Measurements from ENCODE around the gene GLMP. TPM values are rescaled to one million over a fixed set of nuclear protein-coding genes. Genes with fewer than 3 reads are reported as not detected.
A peak's percentile ranks its signal among the peaks of the same experiment; 100 is the strongest.

GLMP gene
- total and polyA plus RNA-seq, 2 of the 13 experiments (the other 11 are each of a cell fraction or from before 2014, with no cell fraction given) = 44.6 to 75.8 TPM

DNA sequence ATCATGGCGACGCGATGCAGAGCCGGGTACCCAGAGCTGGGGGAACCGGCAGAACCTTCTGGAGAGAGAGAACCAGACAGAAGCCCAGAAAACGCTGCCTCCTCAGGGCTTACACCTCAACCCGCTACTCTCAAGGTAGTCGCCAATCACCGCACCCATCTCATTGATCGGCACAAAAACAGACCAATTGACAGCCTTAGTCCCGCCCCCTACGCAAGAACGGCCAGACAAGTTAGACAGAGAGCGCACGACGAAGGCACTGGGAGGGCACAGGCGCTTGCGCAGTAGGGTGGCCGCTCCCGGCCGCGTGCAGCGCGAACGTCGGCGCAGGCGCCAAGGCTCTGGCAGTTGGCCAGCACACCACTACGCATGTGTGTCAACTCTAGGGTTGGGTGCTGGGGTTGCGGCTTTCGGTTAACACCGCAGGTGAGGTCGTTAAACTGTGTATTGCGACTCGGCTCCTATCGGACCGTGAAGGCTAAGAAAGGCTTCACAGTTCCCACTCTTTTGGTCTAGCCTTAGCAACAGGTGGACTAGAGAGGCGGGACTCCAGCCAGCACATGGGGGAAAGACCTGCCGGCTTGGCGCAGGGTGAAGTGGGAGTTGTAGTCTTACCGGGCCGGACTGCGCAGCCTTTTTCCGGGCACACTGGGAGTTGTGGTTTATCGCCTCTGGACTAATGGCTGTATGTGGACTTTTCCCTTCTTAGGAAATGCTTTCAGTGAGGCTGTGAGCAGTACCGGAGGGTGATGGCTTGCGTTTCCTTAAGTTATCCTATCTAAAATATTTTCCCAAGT, 42.9 kb upstream of the GLMP start, which contains the start of the genes CCT3 and TSACC (continued):
- TF ChIP-seq SIN3B (IDR thresholded peaks at IDR 0.05; ENCODE audit: low read length) (no peak), PPARG (CRISPR knock-in tag; conservative IDR thresholded peaks at IDR 0.05) (no peak), POLR2A (IDR thresholded peaks at IDR 0.05; ENCODE audit: insufficient read depth in 1 of 2, low read depth in 2 of 2, low read length in 2 of 2) (peak; percentile 78 to 88), NPAS2 (CRISPR knock-in tag; IDR thresholded peaks at IDR 0.05; ENCODE audit: borderline replicate concordance) (no peak), PHB2 (IDR thresholded peaks at IDR 0.05; ENCODE audit: partially characterized antibody) (no peak), ZNF256 (CRISPR knock-in tag; conservative IDR thresholded peaks at IDR 0.05) (no peak), CAMTA2 (CRISPR knock-in tag; IDR thresholded peaks at IDR 0.05; ENCODE audit: borderline replicate concordance) (no peak), CC2D1A (CRISPR knock-in tag; IDR thresholded peaks at IDR 0.05) (no peak), CHD2 (IDR thresholded peaks at IDR 0.05; ENCODE audit: low read depth, low read length) (no peak; the same call in 1 of the 2 replicates)
- TF ChIP-seq, protein P1, sequence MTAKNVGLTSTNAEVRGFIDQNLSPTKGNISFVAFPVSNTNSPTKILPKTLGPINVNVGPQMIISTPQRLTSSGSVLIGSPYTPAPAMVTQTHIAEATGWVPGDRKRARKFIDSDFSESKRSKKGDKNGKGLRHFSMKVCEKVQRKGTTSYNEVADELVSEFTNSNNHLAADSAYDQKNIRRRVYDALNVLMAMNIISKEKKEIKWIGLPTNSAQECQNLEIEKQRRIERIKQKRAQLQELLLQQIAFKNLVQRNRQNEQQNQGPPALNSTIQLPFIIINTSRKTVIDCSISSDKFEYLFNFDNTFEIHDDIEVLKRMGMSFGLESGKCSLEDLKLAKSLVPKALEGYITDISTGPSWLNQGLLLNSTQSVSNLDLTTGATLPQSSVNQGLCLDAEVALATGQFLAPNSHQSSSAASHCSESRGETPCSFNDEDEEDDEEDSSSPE (CRISPR knock-in tag; IDR thresholded peaks at IDR 0.05) = no peak
- TF ChIP-seq, protein P2, sequence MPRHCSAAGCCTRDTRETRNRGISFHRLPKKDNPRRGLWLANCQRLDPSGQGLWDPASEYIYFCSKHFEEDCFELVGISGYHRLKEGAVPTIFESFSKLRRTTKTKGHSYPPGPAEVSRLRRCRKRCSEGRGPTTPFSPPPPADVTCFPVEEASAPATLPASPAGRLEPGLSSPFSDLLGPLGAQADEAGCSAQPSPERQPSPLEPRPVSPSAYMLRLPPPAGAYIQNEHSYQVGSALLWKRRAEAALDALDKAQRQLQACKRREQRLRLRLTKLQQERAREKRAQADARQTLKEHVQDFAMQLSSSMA (CRISPR knock-in tag; IDR thresholded peaks at IDR 0.05) = no peak
- TF ChIP-seq, protein P3, sequence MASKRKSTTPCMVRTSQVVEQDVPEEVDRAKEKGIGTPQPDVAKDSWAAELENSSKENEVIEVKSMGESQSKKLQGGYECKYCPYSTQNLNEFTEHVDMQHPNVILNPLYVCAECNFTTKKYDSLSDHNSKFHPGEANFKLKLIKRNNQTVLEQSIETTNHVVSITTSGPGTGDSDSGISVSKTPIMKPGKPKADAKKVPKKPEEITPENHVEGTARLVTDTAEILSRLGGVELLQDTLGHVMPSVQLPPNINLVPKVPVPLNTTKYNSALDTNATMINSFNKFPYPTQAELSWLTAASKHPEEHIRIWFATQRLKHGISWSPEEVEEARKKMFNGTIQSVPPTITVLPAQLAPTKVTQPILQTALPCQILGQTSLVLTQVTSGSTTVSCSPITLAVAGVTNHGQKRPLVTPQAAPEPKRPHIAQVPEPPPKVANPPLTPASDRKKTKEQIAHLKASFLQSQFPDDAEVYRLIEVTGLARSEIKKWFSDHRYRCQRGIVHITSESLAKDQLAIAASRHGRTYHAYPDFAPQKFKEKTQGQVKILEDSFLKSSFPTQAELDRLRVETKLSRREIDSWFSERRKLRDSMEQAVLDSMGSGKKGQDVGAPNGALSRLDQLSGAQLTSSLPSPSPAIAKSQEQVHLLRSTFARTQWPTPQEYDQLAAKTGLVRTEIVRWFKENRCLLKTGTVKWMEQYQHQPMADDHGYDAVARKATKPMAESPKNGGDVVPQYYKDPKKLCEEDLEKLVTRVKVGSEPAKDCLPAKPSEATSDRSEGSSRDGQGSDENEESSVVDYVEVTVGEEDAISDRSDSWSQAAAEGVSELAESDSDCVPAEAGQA (IDR thresholded peaks at IDR 0.05; ENCODE audit: low read depth) = no peak
- TF ChIP-seq, protein P3 (CRISPR knock-in tag; IDR thresholded peaks at IDR 0.05; ENCODE audit: borderline replicate concordance) = no peak
- TF ChIP-seq, protein P4, sequence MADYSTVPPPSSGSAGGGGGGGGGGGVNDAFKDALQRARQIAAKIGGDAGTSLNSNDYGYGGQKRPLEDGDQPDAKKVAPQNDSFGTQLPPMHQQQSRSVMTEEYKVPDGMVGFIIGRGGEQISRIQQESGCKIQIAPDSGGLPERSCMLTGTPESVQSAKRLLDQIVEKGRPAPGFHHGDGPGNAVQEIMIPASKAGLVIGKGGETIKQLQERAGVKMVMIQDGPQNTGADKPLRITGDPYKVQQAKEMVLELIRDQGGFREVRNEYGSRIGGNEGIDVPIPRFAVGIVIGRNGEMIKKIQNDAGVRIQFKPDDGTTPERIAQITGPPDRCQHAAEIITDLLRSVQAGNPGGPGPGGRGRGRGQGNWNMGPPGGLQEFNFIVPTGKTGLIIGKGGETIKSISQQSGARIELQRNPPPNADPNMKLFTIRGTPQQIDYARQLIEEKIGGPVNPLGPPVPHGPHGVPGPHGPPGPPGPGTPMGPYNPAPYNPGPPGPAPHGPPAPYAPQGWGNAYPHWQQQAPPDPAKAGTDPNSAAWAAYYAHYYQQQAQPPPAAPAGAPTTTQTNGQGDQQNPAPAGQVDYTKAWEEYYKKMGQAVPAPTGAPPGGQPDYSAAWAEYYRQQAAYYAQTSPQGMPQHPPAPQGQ (CRISPR knock-in tag; IDR thresholded peaks at IDR 0.05; ENCODE audit: borderline replicate concordance) = no peak
- TF ChIP-seq, protein P5, sequence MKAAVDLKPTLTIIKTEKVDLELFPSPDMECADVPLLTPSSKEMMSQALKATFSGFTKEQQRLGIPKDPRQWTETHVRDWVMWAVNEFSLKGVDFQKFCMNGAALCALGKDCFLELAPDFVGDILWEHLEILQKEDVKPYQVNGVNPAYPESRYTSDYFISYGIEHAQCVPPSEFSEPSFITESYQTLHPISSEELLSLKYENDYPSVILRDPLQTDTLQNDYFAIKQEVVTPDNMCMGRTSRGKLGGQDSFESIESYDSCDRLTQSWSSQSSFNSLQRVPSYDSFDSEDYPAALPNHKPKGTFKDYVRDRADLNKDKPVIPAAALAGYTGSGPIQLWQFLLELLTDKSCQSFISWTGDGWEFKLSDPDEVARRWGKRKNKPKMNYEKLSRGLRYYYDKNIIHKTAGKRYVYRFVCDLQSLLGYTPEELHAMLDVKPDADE (CRISPR knock-in tag; IDR thresholded peaks at IDR 0.05) = no peak
- TF ChIP-seq, protein P6, sequence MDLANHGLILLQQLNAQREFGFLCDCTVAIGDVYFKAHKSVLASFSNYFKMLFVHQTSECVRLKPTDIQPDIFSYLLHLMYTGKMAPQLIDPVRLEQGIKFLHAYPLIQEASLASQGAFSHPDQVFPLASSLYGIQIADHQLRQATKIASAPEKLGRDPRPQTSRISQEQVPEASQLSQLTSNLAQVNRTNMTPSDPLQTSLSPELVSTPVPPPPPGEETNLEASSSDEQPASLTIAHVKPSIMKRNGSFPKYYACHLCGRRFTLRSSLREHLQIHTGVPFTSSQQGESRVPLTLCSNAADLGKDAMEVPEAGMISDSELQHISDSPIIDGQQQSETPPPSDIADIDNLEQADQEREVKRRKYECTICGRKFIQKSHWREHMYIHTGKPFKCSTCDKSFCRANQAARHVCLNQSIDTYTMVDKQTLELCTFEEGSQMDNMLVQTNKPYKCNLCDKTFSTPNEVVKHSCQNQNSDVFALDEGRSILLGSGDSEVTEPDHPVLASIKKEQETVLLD (CRISPR knock-in tag; IDR thresholded peaks at IDR 0.05; ENCODE audit: low read depth) = no peak
